ENCODE measurements around the gene ARSG. TPM values are rescaled to one million over a fixed set of nuclear protein-coding genes. Genes with fewer than 3 reads are reported as not detected.
A peak's percentile ranks its signal among the peaks of the same experiment; 100 is the strongest.

The ARSG gene
- total RNA-seq, 2 experiments from 2014 or later: 9.1 to 10.7 TPM

DNA sequence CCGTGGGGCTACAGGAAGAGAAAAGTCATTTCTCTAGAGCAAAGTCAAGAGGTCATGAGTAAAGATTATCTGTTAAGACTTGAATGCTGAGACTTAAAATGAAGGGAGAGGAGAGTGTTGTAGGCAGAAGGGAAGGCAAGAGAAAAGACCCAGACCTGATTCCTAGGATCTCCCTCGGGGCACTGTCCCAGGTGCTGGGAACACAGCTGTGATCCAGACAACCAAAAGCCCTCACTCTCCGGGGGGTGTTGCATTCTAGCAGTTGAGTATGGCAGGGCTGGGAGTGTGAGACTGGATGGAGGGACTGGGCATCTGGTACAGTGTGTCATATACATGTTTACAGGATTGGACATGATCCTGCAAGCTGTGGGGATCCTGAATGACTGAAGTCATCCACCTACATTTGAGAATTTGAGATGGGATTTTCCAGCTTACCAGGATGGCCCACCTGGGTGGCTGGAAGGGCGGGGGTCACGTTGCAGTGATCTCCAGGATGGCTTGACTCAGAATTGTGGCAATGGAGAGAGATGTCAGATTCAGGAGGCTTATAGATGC is 29.1 kb downstream of the ARSG start:
- Mint-ChIP-seq H3K4me1 (ENCODE audit: low read depth) (peaks cover 31% of the 10 kb centered on the region), H3K4me3 (no peak overlapping the region), H3K36me3 (ENCODE audit: low read depth) (peaks cover 5% of the 10 kb centered on the region), H3K27ac (peak overlapping the region; percentile 4), H3K27me3 (ENCODE audit: low read depth) (no peaks in the 10 kb centered on the region), H3K9me3 (ENCODE audit: insufficient read depth) (no peaks in the 10 kb centered on the region)
- no peak for DNase-seq
- no peak for ATAC-seq
- ChIA-PET POLR2A (no interaction called here), CTCF (interaction anchor here (1.1 to 1.2 kb wide), 3 partner anchors 15 to 112 kb away, joined by 3 to 5 read pairs (median 4); no protein-coding TSS in a partner anchor)

GRCh38 chr17:68320943-68321555 is 29.8 kb downstream of the ARSG start:
- H3K27me3 Mint-ChIP-seq (ENCODE audit: low read depth): no peaks in the 10 kb centered on the region
- no peak overlapping the region for H3K27ac Mint-ChIP-seq
- ATAC-seq (no peak), DNase-seq (no peak)
- ChIA-PET CTCF (interaction anchor here (0.7 to 1.2 kb wide), 4 partner anchors 14 to 111 kb away, joined by 3 to 5 read pairs (median 4); no protein-coding TSS in a partner anchor), POLR2A (no interaction called here)
- peaks cover 3% of the 10 kb centered on the region for H3K36me3 Mint-ChIP-seq (ENCODE audit: low read depth)
- H3K9me3 Mint-ChIP-seq (ENCODE audit: insufficient read depth): no peaks in the 10 kb centered on the region
- H3K4me1 Mint-ChIP-seq (ENCODE audit: low read depth): peaks cover 25% of the 10 kb centered on the region
- H3K4me3 Mint-ChIP-seq: no peak overlapping the region

GRCh38 chr17:68321556-68321954 is 30.3 kb downstream of the ARSG start:
- CTCF ChIA-PET: interaction anchor here (0.7 to 1.2 kb wide), 3 partner anchors 25 to 110 kb away, joined by 3 to 5 read pairs (median 4); no protein-coding TSS in a partner anchor

GRCh38 chr17:68322630-68323029 is 31.3 kb downstream of the ARSG start:
- POLR2A ChIA-PET: no interaction called here
- DNase-seq (no peak), ATAC-seq (no peak)
- no peaks in the 10 kb centered on the region for H3K36me3 Mint-ChIP-seq (ENCODE audit: low read depth)
- no peaks in the 10 kb centered on the region for H3K27me3 Mint-ChIP-seq (ENCODE audit: low read depth)
- H3K9me3 Mint-ChIP-seq (ENCODE audit: insufficient read depth): no peaks in the 10 kb centered on the region
- H3K27ac Mint-ChIP-seq: no peak overlapping the region
- H3K4me3 Mint-ChIP-seq: no peak overlapping the region
- CTCF ChIA-PET: no interaction called here
- peaks cover 16% of the 10 kb centered on the region for H3K4me1 Mint-ChIP-seq (ENCODE audit: low read depth)

More at GRCh38 chr17:68321556-68321954, 30.3 kb downstream of the ARSG start:
- POLR2A ChIA-PET: no interaction called here
- Mint-ChIP-seq H3K4me3 (no peak overlapping the region), H3K27me3 (ENCODE audit: low read depth) (no peaks in the 10 kb centered on the region), H3K36me3 (ENCODE audit: low read depth) (no peaks in the 10 kb centered on the region), H3K4me1 (ENCODE audit: low read depth) (peaks cover 23% of the 10 kb centered on the region), H3K27ac (no peak overlapping the region), H3K9me3 (ENCODE audit: insufficient read depth) (no peaks in the 10 kb centered on the region)
- DNase-seq (no peak), ATAC-seq (no peak)

DNA sequence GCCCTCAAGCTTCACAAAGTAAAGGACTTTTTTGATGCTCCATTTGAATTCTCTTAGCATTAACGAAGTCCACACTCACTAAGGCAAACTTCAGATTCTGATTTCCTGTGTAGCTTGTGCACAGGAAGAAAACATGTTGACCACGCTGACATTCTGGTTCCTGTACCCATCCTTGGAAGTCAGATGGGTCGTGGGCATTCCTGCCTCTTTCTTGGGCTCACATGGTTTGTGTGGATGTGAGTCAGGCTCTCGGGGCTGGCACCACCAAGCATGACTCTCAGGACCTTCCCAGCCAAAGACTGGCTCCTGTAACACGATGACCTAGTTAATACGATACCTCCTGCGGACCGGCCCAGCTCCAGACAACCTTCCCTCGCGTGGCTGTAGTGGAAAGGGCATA is 32.8 kb downstream of the ARSG start:
- ChIA-PET POLR2A (interaction anchor here (0.7 to 2.5 kb wide), 2 partner anchors 23 to 32 kb away, joined by 3 to 8 read pairs; no protein-coding TSS in a partner anchor), CTCF (interaction anchor here (0.6 to 1.9 kb wide), 5 partner anchors 13 to 90 kb away, joined by 3 to 5 read pairs (median 3); no protein-coding TSS in a partner anchor)
- no peaks in the 10 kb centered on the region for H3K36me3 Mint-ChIP-seq (ENCODE audit: low read depth)
- DNase-seq: no peak
- peaks cover 18% of the 10 kb centered on the region for H3K4me1 Mint-ChIP-seq (ENCODE audit: low read depth)
- H3K4me3 Mint-ChIP-seq: no peak overlapping the region
- peak overlapping the region; percentile 47 for H3K27ac Mint-ChIP-seq
- H3K9me3 Mint-ChIP-seq (ENCODE audit: insufficient read depth): no peaks in the 10 kb centered on the region
- no peak for ATAC-seq
- H3K27me3 Mint-ChIP-seq (ENCODE audit: low read depth): no peaks in the 10 kb centered on the region

- DNase-seq (no peak), ATAC-seq (no peak)
- H3K36me3 Mint-ChIP-seq (ENCODE audit: low read depth): no peaks in the 10 kb centered on the region
- no peaks in the 10 kb centered on the region for H3K27me3 Mint-ChIP-seq (ENCODE audit: low read depth)
- no peaks in the 10 kb centered on the region for H3K9me3 Mint-ChIP-seq (ENCODE audit: insufficient read depth)
- peaks cover 18% of the 10 kb centered on the region for H3K4me1 Mint-ChIP-seq (ENCODE audit: low read depth)
- CTCF ChIA-PET: interaction anchor here (0.9 to 1.9 kb wide), 3 partner anchors 12 to 38 kb away, joined by 3 to 5 read pairs (median 4); no protein-coding TSS in a partner anchor
- H3K4me3 Mint-ChIP-seq: no peak overlapping the region
- POLR2A ChIA-PET: interaction anchor here (0.7 to 2.5 kb wide), 4 partner anchors 9 to 32 kb away, joined by 3 to 8 read pairs (median 4); no protein-coding TSS in a partner anchor
- no peak overlapping the region for H3K27ac Mint-ChIP-seq
These were observed 33.5 kb downstream of the ARSG start for GRCh38 chr17:68324654-68325336.

DNA sequence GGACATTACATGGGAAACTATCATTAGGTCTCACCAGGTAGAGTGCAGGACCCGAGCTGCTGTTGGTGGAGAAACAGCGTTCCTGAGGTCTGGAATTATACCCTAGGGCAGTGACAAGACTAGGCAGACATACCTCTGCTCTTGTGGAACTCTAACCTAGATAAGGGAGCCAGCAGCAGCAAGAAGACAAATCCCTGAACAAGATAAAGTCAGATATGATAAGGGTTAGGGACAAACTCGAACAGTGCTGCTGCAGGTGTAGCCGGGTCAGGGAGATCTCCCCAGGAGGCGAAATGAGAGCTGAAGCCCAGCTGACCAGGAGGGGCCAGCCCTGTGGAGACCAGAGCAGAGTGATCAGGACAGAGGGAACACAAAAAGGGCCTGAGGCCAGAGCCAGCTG is 34.7 kb downstream of the ARSG start:
- POLR2A ChIA-PET: interaction anchor here (1.7 to 2.5 kb wide), 2 partner anchors 20 to 33 kb away, joined by 5 to 8 read pairs; no protein-coding TSS in a partner anchor
- no peak for DNase-seq
- ATAC-seq: no peak
- Mint-ChIP-seq H3K4me3 (no peak overlapping the region), H3K27ac (no peak overlapping the region), H3K36me3 (ENCODE audit: low read depth) (peaks cover 7% of the 10 kb centered on the region), H3K9me3 (ENCODE audit: insufficient read depth) (peaks cover 8% of the 10 kb centered on the region), H3K4me1 (ENCODE audit: low read depth) (peaks cover 18% of the 10 kb centered on the region), H3K27me3 (ENCODE audit: low read depth) (no peaks in the 10 kb centered on the region)
- CTCF ChIA-PET: no interaction called here

GRCh38 chr17:68326681-68327080 is 35.4 kb downstream of the ARSG start:
- Mint-ChIP-seq H3K36me3 (ENCODE audit: low read depth) (peaks cover 9% of the 10 kb centered on the region), H3K27ac (no peak overlapping the region)
- CTCF ChIA-PET: interaction anchor here (0.7 to 1.6 kb wide), 3 partner anchors 9 to 109 kb away, joined by 3 to 4 read pairs (median 4); partner anchors contain the start of gene SLC16A6

DNA sequence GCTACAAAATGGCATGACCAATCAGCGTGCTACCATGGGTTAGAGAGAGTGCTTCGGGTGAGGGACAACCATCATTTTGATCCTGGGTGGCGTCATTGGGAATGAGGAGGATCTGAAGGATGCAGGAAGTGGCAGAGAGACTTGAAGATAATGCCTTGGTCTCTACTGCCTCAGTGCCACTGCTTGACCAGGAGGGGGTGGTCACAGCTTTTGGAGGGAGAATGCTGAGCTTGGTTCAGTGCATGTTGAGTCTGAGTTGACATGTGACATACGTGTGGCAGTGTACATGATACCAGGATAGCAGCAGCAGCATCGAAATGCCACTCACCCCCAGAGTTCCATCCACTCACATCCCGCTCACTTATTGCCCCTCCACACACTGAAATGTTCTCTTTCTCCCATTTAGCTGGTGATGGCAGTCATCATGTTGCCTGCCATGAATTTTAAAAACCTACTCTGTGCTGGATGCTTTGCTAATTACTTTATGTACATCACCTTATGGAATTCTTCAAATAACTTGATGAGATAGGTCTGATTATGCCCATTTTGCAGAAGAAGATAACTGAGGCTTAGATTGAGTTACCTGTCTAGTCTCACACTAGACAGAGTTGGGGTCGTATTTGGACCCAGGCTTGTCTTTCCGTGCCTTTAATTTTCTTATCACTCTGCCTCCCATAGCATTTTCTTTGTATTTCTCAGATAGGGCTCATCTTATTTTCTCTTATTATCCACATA is 36.7 kb downstream of the ARSG start:
- ATAC-seq (no peak), DNase-seq (no peak)
- Mint-ChIP-seq H3K36me3 (ENCODE audit: low read depth) (peaks cover 15% of the 10 kb centered on the region), H3K4me1 (ENCODE audit: low read depth) (peaks cover 20% of the 10 kb centered on the region), H3K4me3 (no peak overlapping the region), H3K27ac (no peak overlapping the region), H3K27me3 (ENCODE audit: low read depth) (no peaks in the 10 kb centered on the region), H3K9me3 (ENCODE audit: insufficient read depth) (peaks cover 19% of the 10 kb centered on the region)
- ChIA-PET POLR2A (no interaction called here), CTCF (interaction anchor here (0.7 to 2.6 kb wide), 4 partner anchors 10 to 104 kb away, joined by 3 to 9 read pairs (median 4); no protein-coding TSS in a partner anchor)

More at GRCh38 chr17:68326681-68327080, 35.4 kb downstream of the ARSG start:
- Mint-ChIP-seq H3K9me3 (ENCODE audit: insufficient read depth) (peaks cover 11% of the 10 kb centered on the region), H3K4me1 (ENCODE audit: low read depth) (peaks cover 18% of the 10 kb centered on the region), H3K4me3 (no peak overlapping the region), H3K27me3 (ENCODE audit: low read depth) (no peaks in the 10 kb centered on the region)
- DNase-seq (no peak), ATAC-seq (no peak)
- POLR2A ChIA-PET: no interaction called here

DNA sequence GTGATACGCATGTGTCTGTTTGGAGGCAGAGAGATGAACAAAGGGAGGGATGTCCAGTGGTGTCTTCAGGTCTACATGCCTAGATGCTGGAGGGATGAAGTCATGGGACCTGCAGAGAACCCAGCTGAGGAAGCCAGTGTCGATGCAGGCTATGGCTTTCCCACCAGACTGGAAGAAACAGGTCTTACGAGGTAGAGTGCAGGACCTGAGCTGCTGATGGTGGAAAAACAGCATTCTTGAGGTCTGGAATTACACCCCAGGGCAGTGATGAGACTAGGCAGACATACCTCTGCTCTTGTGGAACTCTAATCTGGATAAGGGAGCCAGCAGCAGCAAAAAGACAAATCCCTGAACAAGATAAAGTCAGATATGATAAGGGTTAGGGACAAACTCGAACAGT is 37.4 kb downstream of the ARSG start:
- CTCF ChIA-PET: interaction anchor here (0.7 to 2.6 kb wide), 3 partner anchors 16 to 104 kb away, joined by 3 to 9 read pairs (median 4); no protein-coding TSS in a partner anchor
- no peak for ATAC-seq
- H3K27ac Mint-ChIP-seq: no peak overlapping the region

GRCh38 chr17:68329331-68329730 is 38.0 kb downstream of the ARSG start:
- Mint-ChIP-seq H3K4me1 (ENCODE audit: low read depth) (peaks cover 20% of the 10 kb centered on the region), H3K4me3 (no peak overlapping the region), H3K9me3 (ENCODE audit: insufficient read depth) (peaks cover 21% of the 10 kb centered on the region), H3K27me3 (ENCODE audit: low read depth) (no peaks in the 10 kb centered on the region), H3K36me3 (ENCODE audit: low read depth) (peaks cover 15% of the 10 kb centered on the region), H3K27ac (no peak overlapping the region)
- ATAC-seq (no peak), DNase-seq (no peak)
- CTCF ChIA-PET: interaction anchor here (0.6 to 2.6 kb wide), 2 partner anchors 69 to 103 kb away, joined by 3 to 9 read pairs; no protein-coding TSS in a partner anchor
- POLR2A ChIA-PET: interaction anchor here (0.8 kb wide), 1 partner anchor 13 kb away, joined by 3 read pairs; no protein-coding TSS in a partner anchor

More for the DNA sequence above, 37.4 kb downstream of the ARSG start:
- Mint-ChIP-seq H3K9me3 (ENCODE audit: insufficient read depth) (peaks cover 21% of the 10 kb centered on the region), H3K27me3 (ENCODE audit: low read depth) (no peaks in the 10 kb centered on the region), H3K4me3 (no peak overlapping the region), H3K4me1 (ENCODE audit: low read depth) (peaks cover 20% of the 10 kb centered on the region), H3K36me3 (ENCODE audit: low read depth) (peaks cover 15% of the 10 kb centered on the region)
- no peak for DNase-seq
- POLR2A ChIA-PET: no interaction called here

All from activated CD8-positive, alpha-beta T cell treated with anti-CD3 and anti-CD28 coated beads, Interleukin-2, amount 10 ng/mL, durations not matched to agents 7 days and 5 days (primary cell).